K562 (cell line): ENCODE results near the gene RELA. TPM values are rescaled to one million over a fixed set of nuclear protein-coding genes. Genes with fewer than 3 reads are reported as not detected.

Experiments used
- ATAC-seq: fragments of 200-7000 bp; cut with Tn5 transposase; 3 replicates; pipeline ENCODE4 v1.9.1; 2020; ENCODE audit warnings: moderate library complexity
- BruUV-seq: library from RNA; stranded (reverse); fragments of 400-500 nt; replicated peaks from 2 replicates; lab custom pipeline; 2021; lab: Mats Ljungman, UMichigan
- CTCF ChIA-PET: fragments of 300-600 bp; formaldehyde crosslinking; extraction: SDS; loops from one replicate; lab custom pipeline; 2021; ENCODE audit warnings: low intra/inter-chr PET ratio; lab: Yijun Ruan, JAX
- POLR2A ChIA-PET: fragments of 300-600, 350-650 bp; sonication (Branson Sonifier 250); formaldehyde crosslinking; extraction: SDS; loops from one replicate; lab custom pipeline; 2021; ENCODE audit warnings: antibody characterized with exemption, inconsistent platforms; lab: Yijun Ruan, JAX
- DNase-seq, 4 experiments: peaks; one replicate each; pipeline versions ENCODE4 v3.0.0 to v3.0.0-alpha.2; 2011 to 2018; ENCODE audit warnings: low spot score in 3 of 4, mixed read lengths in 3 of 4; ENCODE audit errors: extremely low read depth in 1 of 4
- FAIRE-seq: peaks from 2 replicates; lab custom pipeline; 2011; peaks lifted over from hg19 to GRCh38; lab: Jason Lieb, UNC
- H2AFZ ChIP-seq: 2 replicates; pipeline ENCODE4 v1.6.0; 2011; ENCODE audit warnings: low read depth, low read length, control low read depth, inconsistent platforms
- H3K27ac ChIP-seq: fragments of 200-600 bp; 3 replicates; pipeline ENCODE4 v1.8.0; 2011; ENCODE audit warnings: low read depth, mild to moderate bottlenecking, control low read depth, inconsistent platforms, low read length, moderate library complexity, mixed read lengths; ENCODE audit errors: extremely low read depth
- H3K27me3 ChIP-seq, 2 experiments: fragments of 300-600 bp in 1 of 2; 2 replicates in 1 of 2; 3 replicates in 1 of 2; pipeline versions ENCODE4 v1.6.0 to v1.8.0; 2011; ENCODE audit warnings: inconsistent platforms in 2 of 2, low read length in 2 of 2, mild to moderate bottlenecking in 1 of 2, mixed read lengths in 1 of 2, moderate library complexity in 1 of 2; ENCODE audit not compliant: control insufficient read depth in 2 of 2, insufficient read depth in 2 of 2
- H3K36me3 ChIP-seq: fragments of 300-600 bp; 3 replicates; pipeline ENCODE4 v1.8.0; 2011; ENCODE audit warnings: mild to moderate bottlenecking, low read length, inconsistent platforms; ENCODE audit not compliant: control insufficient read depth, insufficient read depth
- H3K4me1 ChIP-seq, 2 experiments: fragments of 200-600 bp in 1 of 2; replicated peaks in 1 of 2; 2 replicates in 1 of 2; 3 replicates in 1 of 2; pipeline versions ENCODE4 v1.5.1 to v1.8.0; 2011; ENCODE audit warnings: inconsistent platforms in 2 of 2, low read length in 2 of 2, mild to moderate bottlenecking in 1 of 2, mixed read lengths in 1 of 2, moderate library complexity in 1 of 2; ENCODE audit not compliant: control insufficient read depth in 2 of 2, insufficient read depth in 2 of 2
- H3K4me2 ChIP-seq: 2 replicates; pipeline ENCODE4 v1.6.1; 2011; ENCODE audit warnings: low read length, control low read depth, inconsistent platforms, mixed read lengths; ENCODE audit not compliant: insufficient read depth
- H3K4me3 ChIP-seq: fragments of 200-600 bp; sonication (generic), shearing (Covaris generic); 2 replicates; pipeline ENCODE4 v1.5.1; 2016; ENCODE audit warnings: control low read depth, inconsistent platforms
- H3K79me2 ChIP-seq: fragments of 200-600 bp; 3 replicates; pipeline ENCODE4 v1.8.0; 2011; ENCODE audit warnings: low read length, inconsistent platforms; ENCODE audit not compliant: control insufficient read depth, insufficient read depth
- H3K9ac ChIP-seq, 2 experiments: 2 replicates each; pipeline versions ENCODE4 v1.6.0 to v1.6.1; 2011; ENCODE audit warnings: low read depth in 2 of 2, low read length in 2 of 2, control low read depth in 1 of 2, inconsistent platforms in 1 of 2, mild to moderate bottlenecking in 1 of 2, mixed read lengths in 1 of 2; ENCODE audit not compliant: insufficient read depth in 1 of 2
- H3K9me1 ChIP-seq: one replicate; pipeline ENCODE4 v1.6.0; 2011; ENCODE audit warnings: inconsistent platforms, mild to moderate bottlenecking, low read length, moderate library complexity; ENCODE audit not compliant: control insufficient read depth, insufficient read depth
- H3K9me3 ChIP-seq: replicated peaks from 2 replicates; pipeline ENCODE4 v1.5.1; 2011; ENCODE audit warnings: low read depth, low read length, inconsistent platforms; ENCODE audit not compliant: control insufficient read depth, insufficient read depth
- H4K20me1 ChIP-seq: replicated peaks from 2 replicates; pipeline ENCODE4 v1.6.1; 2011; ENCODE audit warnings: low read length, inconsistent platforms, mixed read lengths; ENCODE audit not compliant: control insufficient read depth, insufficient read depth
- MNT ChIP-seq, 2 experiments: fragments of 450-650 bp; conservative IDR thresholded peaks; 2 replicates each; pipeline ENCODE4 v1.6.1; 2017; ENCODE audit warnings: mild to moderate bottlenecking in 2 of 2, moderate library complexity in 2 of 2
- PML ChIP-seq: IDR thresholded peaks from 2 replicates; pipeline ENCODE4 v1.6.1; 2012; ENCODE audit warnings: low read length, inconsistent platforms
- SRSF1 ChIP-seq: fragments of 200-400 bp; formaldehyde crosslinking; IDR thresholded peaks from 2 replicates; pipeline ENCODE4 v1.6.1; 2017; ENCODE audit warnings: mild to moderate bottlenecking, low read depth, low read length, moderate library complexity
- WGBS: fragments of 100-300 bp; shearing (Covaris generic); methylation state at CpG from one replicate; pipeline ENCODE4 v1.1.6; 2016; ENCODE audit warnings: low coverage, mixed read lengths; ENCODE audit not compliant: insufficient coverage; ENCODE audit errors: missing lambda C conversion rate; 5-methylcytosine and 5-hydroxymethylcytosine counted together
- in situ Hi-C: fragments of 300-500 bp; cut with MboI; formaldehyde crosslinking; loops from 4 replicates; pipeline ENCODE4 v1.15.0; 2018; ENCODE audit warnings: inconsistent platforms, mixed read lengths
- intact Hi-C: fragments of 100-400 bp; cut with micrococcal nuclease; formaldehyde crosslinking; loops from 2 replicates; pipeline ENCODE4 v1.14.2; 2022
- polyA plus RNA-seq, 8 experiments: library from polyadenylated mRNA; depleted of rRNA in 4 of 8; stranded (reverse) in 5 of 8; unstranded in 3 of 8; fragments of >200 nt; fragmentation: Nextera tagmentation in 2 of 8; fragmentation: Illumina TruSeq in 1 of 8; extraction: Ambion mirVana in 2 of 8; extraction: Trizol in 1 of 8; gene quantifications; 2 replicates each; pipeline versions ENCODE4 v1.2.1 to v1.2.3, GENCODE V29; 2011 to 2014; ENCODE audit warnings: inconsistent platforms in 1 of 8, missing spikeins in 1 of 8
- total RNA-seq, 7 experiments: library from RNA; depleted of rRNA in 6 of 7; stranded (reverse); fragments of >200 nt in 6 of 7; fragmentation: Illumina TruSeq in 2 of 7; extraction: Trizol in 2 of 7; gene quantifications; 2 replicates each; pipeline versions ENCODE4 v1.2.1 to v1.2.3, GENCODE V29; 2011 to 2021; ENCODE audit warnings: low replicate concordance in 1 of 7
- TF ChIP-seq, protein P1 (sequence below): sonication (generic); formaldehyde crosslinking; IDR thresholded peaks from 2 replicates; pipeline ENCODE4 v1.9.0; 2022; ENCODE audit warnings: mild to moderate bottlenecking, missing genetic modification reagents

RELA gene
- total and polyA plus RNA-seq, 9 of the 15 experiments (the other 6 are each of a cell fraction or from before 2014, with no cell fraction given), result 6.0 to 67.4 (median 20.6) TPM

GRCh38 chr11:65616575-65617001, 46.1 kb downstream of the RELA start:
- FAIRE-seq (no peak), DNase-seq (peak in 1 of 4 experiments; percentile 25), ATAC-seq (no peak)
- Histone ChIP-seq H3K9me3 (no peaks in the 10 kb centered on the region), H3K9me1 (no peaks in the 10 kb centered on the region), H3K9ac (peak overlapping the region; percentile 85 to 97), H4K20me1 (no peaks in the 10 kb centered on the region; the same call in 1 of the 2 replicates), H3K27me3 (no peaks in the 10 kb centered on the region), H3K4me2 (peak overlapping the region; percentile 90), H3K36me3 (peaks cover 59% of the 10 kb centered on the region; the same call in 2 of the 3 replicates), H3K79me2 (peaks cover 59% of the 10 kb centered on the region), H3K4me3 (peak overlapping the region; percentile 94), H2AFZ (no peak overlapping the region), H3K27ac (peak overlapping the region; percentile 74), H3K4me1 (peaks cover 24 to 70% of the 10 kb centered on the region in 2 experiments)
- BruUV-seq, result no TSS peak
- ChIA-PET CTCF (no interaction called here), POLR2A (interaction anchor here (0.5 to 2.0 kb wide), 3 partner anchors 10 to 276 kb away, joined by 3 to 7 read pairs (median 4); no protein-coding TSS in a partner anchor)
- TF ChIP-seq, protein P1, sequence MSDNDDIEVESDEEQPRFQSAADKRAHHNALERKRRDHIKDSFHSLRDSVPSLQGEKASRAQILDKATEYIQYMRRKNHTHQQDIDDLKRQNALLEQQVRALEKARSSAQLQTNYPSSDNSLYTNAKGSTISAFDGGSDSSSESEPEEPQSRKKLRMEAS, result 0 out of 2 replicates have a peak, but pooled peaks have one; percentile 33
- no peak for TF ChIP-seq PML
- no peak for TF ChIP-seq SRSF1
- TF ChIP-seq MNT (conservative IDR thresholded peaks at IDR 0.05), result peak in 1 of 2 experiments; percentile 16; a peak in 1 of 4 replicates
- in situ Hi-C loops, result no loop called here
- 13% methylated on average over 10 of the region's 10 CpGs for WGBS
- intact Hi-C loops, result no loop called here
